HCT116 (cell line): ENCODE measurements around the gene ITPR2.

Experiments
- CEBPB ChIP-seq: IDR thresholded peaks from 2 replicates; pipeline ENCODE4 v1.6.1; 2012; ENCODE audit warnings: low read depth
- EGR1 ChIP-seq: IDR thresholded peaks from 2 replicates; pipeline ENCODE4 v1.6.1; 2012; ENCODE audit warnings: low read depth
- EZH2 ChIP-seq: fragments of 200-600 bp; sonication (generic); IDR thresholded peaks from 2 replicates; pipeline ENCODE4 v1.6.1; 2017; ENCODE audit warnings: antibody characterized with exemption, mixed run types
- EZH2phosphoT487 ChIP-seq: fragments of 200-600 bp; IDR thresholded peaks from 2 replicates; pipeline ENCODE4 v1.6.1; 2018; ENCODE audit warnings: antibody characterized with exemption, borderline replicate concordance
- JUND ChIP-seq: IDR thresholded peaks from 2 replicates; pipeline ENCODE4 v1.6.1; 2012
- POLR2A ChIP-seq: IDR thresholded peaks from 2 replicates; pipeline ENCODE4 v1.7.0; 2011; ENCODE audit warnings: borderline replicate concordance; ENCODE audit not compliant: insufficient read depth, insufficient read length; ENCODE audit errors: extremely low read depth
- RAD21 ChIP-seq: IDR thresholded peaks from 2 replicates; pipeline ENCODE4 v1.6.1; 2012; ENCODE audit warnings: low read depth, mild to moderate bottlenecking
- YY1 ChIP-seq: IDR thresholded peaks from 2 replicates; pipeline ENCODE4 v1.6.1; 2011; ENCODE audit warnings: low read length, low read depth, moderate library complexity, mild to moderate bottlenecking; ENCODE audit not compliant: insufficient replicate concordance; ENCODE audit errors: extremely low read depth
- ZFX ChIP-seq: fragments of 450-650 bp; IDR thresholded peaks from 2 replicates; pipeline ENCODE4 v1.6.1; 2017
- TF ChIP-seq, protein P1 (sequence below), 3 experiments: fragments of 200-600 bp in 1 of 3; sonication (generic) in 1 of 3; IDR thresholded peaks in 2 of 3; conservative IDR thresholded peaks in 1 of 3; 2 replicates each; pipeline ENCODE4 v1.5.1; 2012 to 2017; ENCODE audit warnings: low read depth in 2 of 3, low read length in 2 of 3, antibody characterized with exemption in 1 of 3, borderline replicate concordance in 1 of 3, control low read depth in 1 of 3, mild to moderate bottlenecking in 1 of 3, mixed read lengths in 1 of 3, mixed run types in 1 of 3, moderate library complexity in 1 of 3; ENCODE audit not compliant: insufficient read depth in 1 of 3
- TF ChIP-seq, protein P2 (sequence below): IDR thresholded peaks from 2 replicates; pipeline ENCODE4 v1.6.1; 2012
- TF ChIP-seq, protein P3 (sequence below): IDR thresholded peaks from 2 replicates; pipeline ENCODE4 v1.6.1; 2011; ENCODE audit warnings: mild to moderate bottlenecking, low read length, moderate library complexity; ENCODE audit not compliant: insufficient replicate concordance; ENCODE audit errors: extremely low read depth

DNA sequence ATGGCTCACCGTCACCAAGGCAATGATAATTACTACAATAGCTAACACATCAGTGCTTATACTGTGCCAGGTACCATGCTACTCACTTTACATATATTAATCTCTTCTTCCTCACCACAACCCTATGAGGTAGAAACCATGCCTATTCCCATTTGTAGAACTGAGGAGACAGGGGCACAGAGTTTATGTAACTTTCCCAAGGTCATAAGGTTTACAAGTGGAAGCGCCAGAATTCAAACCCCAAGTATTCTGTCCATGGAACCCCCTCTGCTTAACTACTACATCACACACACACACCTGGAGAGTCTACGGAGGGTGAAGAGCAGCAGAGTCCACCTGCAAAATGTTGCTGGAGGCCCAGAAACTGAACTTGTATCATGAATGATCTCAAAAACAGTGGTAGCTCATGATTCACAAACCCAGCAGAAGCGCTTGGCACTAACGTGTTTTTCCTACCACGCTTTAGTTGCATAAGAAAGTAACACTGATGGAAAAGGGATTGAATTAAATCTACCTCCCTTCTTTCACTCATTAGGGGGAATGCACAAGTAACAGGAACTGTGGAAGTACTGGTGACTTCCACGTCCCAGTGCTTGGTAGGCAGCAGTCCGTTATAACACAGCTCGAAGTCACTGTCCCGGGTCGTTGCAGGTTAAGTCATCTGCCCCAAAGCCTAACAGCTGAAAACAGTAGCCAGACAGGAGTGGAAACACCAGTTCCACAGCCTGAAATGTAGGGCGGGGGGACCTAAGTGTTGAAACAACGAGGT lies 2.0 kb downstream of the ITPR2 start:
- TF ChIP-seq EGR1, result no peak
- TF ChIP-seq, protein P1, sequence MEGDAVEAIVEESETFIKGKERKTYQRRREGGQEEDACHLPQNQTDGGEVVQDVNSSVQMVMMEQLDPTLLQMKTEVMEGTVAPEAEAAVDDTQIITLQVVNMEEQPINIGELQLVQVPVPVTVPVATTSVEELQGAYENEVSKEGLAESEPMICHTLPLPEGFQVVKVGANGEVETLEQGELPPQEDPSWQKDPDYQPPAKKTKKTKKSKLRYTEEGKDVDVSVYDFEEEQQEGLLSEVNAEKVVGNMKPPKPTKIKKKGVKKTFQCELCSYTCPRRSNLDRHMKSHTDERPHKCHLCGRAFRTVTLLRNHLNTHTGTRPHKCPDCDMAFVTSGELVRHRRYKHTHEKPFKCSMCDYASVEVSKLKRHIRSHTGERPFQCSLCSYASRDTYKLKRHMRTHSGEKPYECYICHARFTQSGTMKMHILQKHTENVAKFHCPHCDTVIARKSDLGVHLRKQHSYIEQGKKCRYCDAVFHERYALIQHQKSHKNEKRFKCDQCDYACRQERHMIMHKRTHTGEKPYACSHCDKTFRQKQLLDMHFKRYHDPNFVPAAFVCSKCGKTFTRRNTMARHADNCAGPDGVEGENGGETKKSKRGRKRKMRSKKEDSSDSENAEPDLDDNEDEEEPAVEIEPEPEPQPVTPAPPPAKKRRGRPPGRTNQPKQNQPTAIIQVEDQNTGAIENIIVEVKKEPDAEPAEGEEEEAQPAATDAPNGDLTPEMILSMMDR (IDR thresholded peaks at IDR 0.05 in 2 of 3, conservative IDR thresholded peaks at IDR 0.05 in 1 of 3; ENCODE audit: borderline replicate concordance in 1 of 3, insufficient read depth in 1 of 3, low read depth in 2 of 3, low read length in 2 of 3), result no peak
- no peak for TF ChIP-seq CEBPB
- TF ChIP-seq EZH2phosphoT487, result no peak
- TF ChIP-seq EZH2, result no peak
- TF ChIP-seq ZFX, result no peak
- no peak for TF ChIP-seq POLR2A
- TF ChIP-seq, protein P2, sequence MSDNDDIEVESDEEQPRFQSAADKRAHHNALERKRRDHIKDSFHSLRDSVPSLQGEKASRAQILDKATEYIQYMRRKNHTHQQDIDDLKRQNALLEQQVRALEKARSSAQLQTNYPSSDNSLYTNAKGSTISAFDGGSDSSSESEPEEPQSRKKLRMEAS, result no peak
- no peak for TF ChIP-seq YY1
- TF ChIP-seq, protein P3, sequence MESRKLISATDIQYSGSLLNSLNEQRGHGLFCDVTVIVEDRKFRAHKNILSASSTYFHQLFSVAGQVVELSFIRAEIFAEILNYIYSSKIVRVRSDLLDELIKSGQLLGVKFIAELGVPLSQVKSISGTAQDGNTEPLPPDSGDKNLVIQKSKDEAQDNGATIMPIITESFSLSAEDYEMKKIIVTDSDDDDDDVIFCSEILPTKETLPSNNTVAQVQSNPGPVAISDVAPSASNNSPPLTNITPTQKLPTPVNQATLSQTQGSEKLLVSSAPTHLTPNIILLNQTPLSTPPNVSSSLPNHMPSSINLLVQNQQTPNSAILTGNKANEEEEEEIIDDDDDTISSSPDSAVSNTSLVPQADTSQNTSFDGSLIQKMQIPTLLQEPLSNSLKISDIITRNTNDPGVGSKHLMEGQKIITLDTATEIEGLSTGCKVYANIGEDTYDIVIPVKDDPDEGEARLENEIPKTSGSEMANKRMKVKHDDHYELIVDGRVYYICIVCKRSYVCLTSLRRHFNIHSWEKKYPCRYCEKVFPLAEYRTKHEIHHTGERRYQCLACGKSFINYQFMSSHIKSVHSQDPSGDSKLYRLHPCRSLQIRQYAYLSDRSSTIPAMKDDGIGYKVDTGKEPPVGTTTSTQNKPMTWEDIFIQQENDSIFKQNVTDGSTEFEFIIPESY, result no peak
- no peak for TF ChIP-seq RAD21
- no peak for TF ChIP-seq JUND
